SK-N-SH treated with all-trans-retinoic acid at 6 μM for 48 hours (cell line): Measurements from ENCODE around the gene SMOC2.
"Not testable (repeated sequence)": the region's sequence is repeated elsewhere in the genome, so short reads cannot be mapped to it uniquely, and the experiment has no call there.

ENCODE experiments used
- ATAC-seq: fragments of 200-7000 bp; cut with Tn5 transposase; 3 replicates; pipeline ENCODE4 v1.9.1; 2020; ENCODE audit warnings: mild to moderate bottlenecking, moderate library complexity
- ARNTL ChIP-seq: fragments of 450-650 bp; formaldehyde crosslinking; IDR thresholded peaks from 2 replicates; pipeline ENCODE4 v1.5.0; 2020; ENCODE audit warnings: low read depth, mild to moderate bottlenecking, moderate library complexity, borderline replicate concordance
- BACH2 ChIP-seq: fragments of 250-450 bp; sonication (Bioruptor Pico); IDR thresholded peaks from 2 replicates; pipeline ENCODE4 v1.9.0; 2021; ENCODE audit warnings: mild to moderate bottlenecking, borderline replicate concordance
- CSDC2 ChIP-seq: fragments of 250-450 bp; sonication (Bioruptor Pico); IDR thresholded peaks from 2 replicates; pipeline ENCODE4 v1.5.0; 2020; ENCODE audit warnings: mild to moderate bottlenecking, moderate library complexity
- ESRRG ChIP-seq: fragments of 250-450 bp; sonication (Bioruptor Pico); IDR thresholded peaks from 2 replicates; pipeline ENCODE4 v1.6.1; 2021; ENCODE audit warnings: mild to moderate bottlenecking
- GLIS3 ChIP-seq: fragments of 250-450 bp; sonication (Bioruptor Pico); IDR thresholded peaks from 2 replicates; pipeline ENCODE4 v1.5.0; 2020; ENCODE audit warnings: mild to moderate bottlenecking, moderate library complexity
- ISL1 ChIP-seq: fragments of 250-450 bp; sonication (Bioruptor Pico); IDR thresholded peaks from 2 replicates; pipeline ENCODE4 v2.1.2; 2022; ENCODE audit warnings: mild to moderate bottlenecking, moderate library complexity
- PPARA ChIP-seq: fragments of 250-450 bp; sonication (Bioruptor Pico); IDR thresholded peaks from 2 replicates; pipeline ENCODE4 v1.5.0; 2020; ENCODE audit warnings: mild to moderate bottlenecking, borderline replicate concordance
- RARB ChIP-seq: fragments of 250-450 bp; sonication (Bioruptor Pico); IDR thresholded peaks from 2 replicates; pipeline ENCODE4 v1.8.0; 2021; ENCODE audit warnings: mild to moderate bottlenecking, moderate library complexity
- SNAI2 ChIP-seq: fragments of 250-450 bp; sonication (Bioruptor Pico); IDR thresholded peaks from 2 replicates; pipeline ENCODE4 v1.5.0; 2020; ENCODE audit warnings: mild to moderate bottlenecking, moderate library complexity
- TCF4 ChIP-seq: fragments of 250-450 bp; sonication (Bioruptor Pico); IDR thresholded peaks from 2 replicates; pipeline ENCODE4 v1.8.0; 2021; ENCODE audit warnings: mild to moderate bottlenecking, moderate library complexity, borderline replicate concordance
- TOX ChIP-seq: fragments of 250-450 bp; sonication (Bioruptor Pico); IDR thresholded peaks from 2 replicates; pipeline ENCODE4 v1.8.0; 2021; ENCODE audit warnings: mild to moderate bottlenecking, moderate library complexity, borderline replicate concordance
- ZC3H10 ChIP-seq: fragments of 250-450 bp; sonication (Bioruptor Pico); IDR thresholded peaks from 2 replicates; pipeline ENCODE4 v1.5.1; 2021; ENCODE audit warnings: mild to moderate bottlenecking, moderate library complexity
- ZFP3 ChIP-seq: fragments of 250-450 bp; sonication (Bioruptor Pico); IDR thresholded peaks from 2 replicates; pipeline ENCODE4 v1.5.0; 2020; ENCODE audit warnings: mild to moderate bottlenecking, moderate library complexity
- ZFP30 ChIP-seq: fragments of 450-650 bp; formaldehyde crosslinking; IDR thresholded peaks from 2 replicates; pipeline ENCODE4 v1.5.0; 2022; ENCODE audit warnings: mild to moderate bottlenecking, moderate library complexity
- ZNF565 ChIP-seq: fragments of 450-650 bp; formaldehyde crosslinking; conservative IDR thresholded peaks from 2 replicates; pipeline ENCODE4 v1.5.0; 2020; ENCODE audit warnings: low read depth, mild to moderate bottlenecking, moderate library complexity
- ZNF70 ChIP-seq: fragments of 450-650 bp; formaldehyde crosslinking; IDR thresholded peaks from 2 replicates; pipeline ENCODE4 v1.5.0; 2020; ENCODE audit warnings: mild to moderate bottlenecking, moderate library complexity
- ZNF8 ChIP-seq: fragments of 450-650 bp; formaldehyde crosslinking; IDR thresholded peaks from 2 replicates; pipeline ENCODE4 v1.5.0; 2020; ENCODE audit warnings: mild to moderate bottlenecking, moderate library complexity
- TF ChIP-seq, protein P1 (sequence below): fragments of 250-450 bp; sonication (Bioruptor Pico); IDR thresholded peaks from 2 replicates; pipeline ENCODE4 v1.5.0; 2020; ENCODE audit warnings: mild to moderate bottlenecking, moderate library complexity
- TF ChIP-seq, protein P2 (sequence below): fragments of 250-450 bp; sonication (Bioruptor Pico); IDR thresholded peaks from 2 replicates; pipeline ENCODE4 v1.5.1; 2020; ENCODE audit warnings: low read depth, mild to moderate bottlenecking, moderate library complexity
- TF ChIP-seq, protein P3 (sequence below): fragments of 250-450 bp; sonication (Bioruptor Pico); IDR thresholded peaks from 2 replicates; pipeline ENCODE4 v1.8.0; 2020; ENCODE audit warnings: mild to moderate bottlenecking, moderate library complexity, borderline replicate concordance

Gene SMOC2

DNA sequence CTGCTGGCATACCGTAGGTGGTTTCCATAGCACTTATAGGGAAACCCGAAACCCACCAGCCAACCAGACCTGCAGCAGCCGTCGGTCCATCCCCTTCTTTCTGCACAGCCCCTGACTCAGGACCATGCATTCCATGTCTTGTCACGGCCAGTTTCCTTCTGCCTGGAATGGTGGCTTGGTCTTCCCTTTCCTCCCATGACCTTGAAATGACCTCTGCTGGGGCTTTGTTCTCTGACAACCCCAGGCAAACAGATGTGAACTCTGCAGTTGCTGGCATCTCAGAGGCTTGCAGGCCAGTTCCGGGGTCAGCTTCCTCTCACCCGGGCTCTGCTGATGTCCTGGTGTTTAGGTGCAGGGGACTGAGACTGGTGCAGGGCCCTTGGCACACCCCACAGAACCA is 250.8 kb downstream of the SMOC2 start:
- TF ChIP-seq ZNF565 (no peak), ZNF70 (CRISPR knock-in tag) (no peak), ARNTL (CRISPR knock-in tag) (no peak)
- TF ChIP-seq, all 23 proteins: peak for 0

GRCh38 chr6:168692193-168692914 is 251.4 kb downstream of the SMOC2 start:
- no peak for ATAC-seq
- TF ChIP-seq ISL1 (no peak), ZNF8 (CRISPR knock-in tag) (no peak), SNAI2 (CRISPR knock-in tag) (no peak), TOX (CRISPR knock-in tag) (no peak), CSDC2 (CRISPR knock-in tag) (no peak), ARNTL (CRISPR knock-in tag) (no peak), TCF4 (CRISPR knock-in tag) (no peak), GLIS3 (CRISPR knock-in tag) (no peak)
- TF ChIP-seq, all 23 proteins: peak for 0

More for the DNA sequence above, 250.8 kb downstream of the SMOC2 start:
- no peak for ATAC-seq

- not testable (repeated sequence) for ATAC-seq
These were observed 251.9 kb downstream of the SMOC2 start for GRCh38 chr6:168692915-168693257.

DNA sequence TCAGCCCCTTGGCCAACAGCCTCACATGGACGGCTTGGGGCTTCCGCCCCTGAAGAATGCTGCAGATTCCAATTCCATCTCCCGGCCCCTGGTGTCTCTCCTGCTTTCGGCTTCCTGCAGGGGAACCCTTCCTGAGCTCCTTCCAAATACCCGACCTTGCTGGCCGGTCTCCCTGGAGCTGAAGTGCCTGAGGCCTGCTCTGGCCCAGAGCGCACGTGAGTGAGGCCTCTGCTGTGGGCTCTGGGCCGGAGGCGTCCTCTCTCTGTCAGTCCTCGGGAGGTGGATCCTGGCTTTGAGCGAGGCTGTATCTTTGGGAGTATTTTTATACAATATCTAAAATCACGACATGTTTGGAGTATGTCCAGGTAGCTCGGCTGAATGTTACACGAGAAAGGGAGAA is 253.8 kb downstream of the SMOC2 start:
- not testable (repeated sequence) for ATAC-seq

DNA sequence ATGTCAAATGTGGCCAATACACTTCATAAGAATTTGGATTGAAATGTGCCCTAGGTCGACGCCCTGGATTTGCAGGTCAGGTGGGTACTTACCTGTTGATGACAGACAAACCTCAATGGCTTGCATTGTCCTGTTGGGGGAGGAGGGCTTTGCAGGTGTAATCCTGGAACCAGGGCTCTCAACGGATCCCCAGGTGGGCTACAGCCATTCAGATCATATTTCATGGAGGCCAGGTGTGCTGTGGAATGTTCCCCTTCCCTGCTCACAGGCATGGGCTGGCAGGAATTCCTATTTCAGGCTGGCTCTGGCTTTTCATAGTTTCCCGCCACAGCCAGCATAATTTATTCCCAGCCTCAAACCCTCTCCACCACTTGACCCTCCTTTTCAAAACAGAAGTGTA is 254.7 kb downstream of the SMOC2 start:
- TF ChIP-seq BACH2 (CRISPR knock-in tag) = no peak
- TF ChIP-seq ZC3H10 (CRISPR knock-in tag) = no peak
- no peak for TF ChIP-seq ZNF565
- no peak for TF ChIP-seq GLIS3 (CRISPR knock-in tag)
- TF ChIP-seq ZFP3 (CRISPR knock-in tag) = no peak
- no peak for TF ChIP-seq ZNF70 (CRISPR knock-in tag)
- no peak for TF ChIP-seq ZNF8 (CRISPR knock-in tag)
- TF ChIP-seq, protein P1, sequence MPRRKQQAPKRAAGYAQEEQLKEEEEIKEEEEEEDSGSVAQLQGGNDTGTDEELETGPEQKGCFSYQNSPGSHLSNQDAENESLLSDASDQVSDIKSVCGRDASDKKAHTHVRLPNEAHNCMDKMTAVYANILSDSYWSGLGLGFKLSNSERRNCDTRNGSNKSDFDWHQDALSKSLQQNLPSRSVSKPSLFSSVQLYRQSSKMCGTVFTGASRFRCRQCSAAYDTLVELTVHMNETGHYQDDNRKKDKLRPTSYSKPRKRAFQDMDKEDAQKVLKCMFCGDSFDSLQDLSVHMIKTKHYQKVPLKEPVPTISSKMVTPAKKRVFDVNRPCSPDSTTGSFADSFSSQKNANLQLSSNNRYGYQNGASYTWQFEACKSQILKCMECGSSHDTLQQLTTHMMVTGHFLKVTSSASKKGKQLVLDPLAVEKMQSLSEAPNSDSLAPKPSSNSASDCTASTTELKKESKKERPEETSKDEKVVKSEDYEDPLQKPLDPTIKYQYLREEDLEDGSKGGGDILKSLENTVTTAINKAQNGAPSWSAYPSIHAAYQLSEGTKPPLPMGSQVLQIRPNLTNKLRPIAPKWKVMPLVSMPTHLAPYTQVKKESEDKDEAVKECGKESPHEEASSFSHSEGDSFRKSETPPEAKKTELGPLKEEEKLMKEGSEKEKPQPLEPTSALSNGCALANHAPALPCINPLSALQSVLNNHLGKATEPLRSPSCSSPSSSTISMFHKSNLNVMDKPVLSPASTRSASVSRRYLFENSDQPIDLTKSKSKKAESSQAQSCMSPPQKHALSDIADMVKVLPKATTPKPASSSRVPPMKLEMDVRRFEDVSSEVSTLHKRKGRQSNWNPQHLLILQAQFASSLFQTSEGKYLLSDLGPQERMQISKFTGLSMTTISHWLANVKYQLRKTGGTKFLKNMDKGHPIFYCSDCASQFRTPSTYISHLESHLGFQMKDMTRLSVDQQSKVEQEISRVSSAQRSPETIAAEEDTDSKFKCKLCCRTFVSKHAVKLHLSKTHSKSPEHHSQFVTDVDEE (CRISPR knock-in tag) = no peak
- no peak for TF ChIP-seq TOX (CRISPR knock-in tag)
- TF ChIP-seq RARB = no peak
- no peak for ATAC-seq

DNA sequence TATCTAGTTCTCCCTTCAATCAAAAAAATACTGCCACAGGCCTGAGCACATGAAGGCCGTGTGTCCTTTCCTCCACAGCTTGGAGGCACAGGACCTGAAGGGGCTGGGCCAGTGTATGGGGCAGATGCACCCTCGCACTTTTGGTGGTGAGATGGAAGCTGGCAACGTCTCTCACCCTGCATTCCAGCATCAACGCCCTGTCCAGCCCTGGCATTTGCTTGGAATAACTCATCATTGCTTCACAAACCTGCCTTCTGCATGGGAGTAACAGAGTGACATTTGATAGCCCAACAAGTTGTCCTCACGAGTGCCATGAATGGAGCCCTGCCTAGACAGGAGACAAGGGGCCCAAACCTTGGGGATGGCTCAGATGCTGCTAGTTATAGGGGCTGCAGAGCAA is 257.9 kb downstream of the SMOC2 start:
- no peak for ATAC-seq
- TF ChIP-seq ARNTL (CRISPR knock-in tag) (no peak), ESRRG (no peak), ZC3H10 (CRISPR knock-in tag) (no peak), TOX (CRISPR knock-in tag) (no peak), ZFP30 (CRISPR knock-in tag) (no peak), RARB (no peak), ZNF8 (CRISPR knock-in tag) (no peak), BACH2 (CRISPR knock-in tag) (no peak), PPARA (CRISPR knock-in tag) (no peak), ZNF565 (no peak), ISL1 (no peak), CSDC2 (CRISPR knock-in tag) (no peak), GLIS3 (CRISPR knock-in tag) (no peak), TCF4 (CRISPR knock-in tag) (no peak)
- TF ChIP-seq, protein P2, sequence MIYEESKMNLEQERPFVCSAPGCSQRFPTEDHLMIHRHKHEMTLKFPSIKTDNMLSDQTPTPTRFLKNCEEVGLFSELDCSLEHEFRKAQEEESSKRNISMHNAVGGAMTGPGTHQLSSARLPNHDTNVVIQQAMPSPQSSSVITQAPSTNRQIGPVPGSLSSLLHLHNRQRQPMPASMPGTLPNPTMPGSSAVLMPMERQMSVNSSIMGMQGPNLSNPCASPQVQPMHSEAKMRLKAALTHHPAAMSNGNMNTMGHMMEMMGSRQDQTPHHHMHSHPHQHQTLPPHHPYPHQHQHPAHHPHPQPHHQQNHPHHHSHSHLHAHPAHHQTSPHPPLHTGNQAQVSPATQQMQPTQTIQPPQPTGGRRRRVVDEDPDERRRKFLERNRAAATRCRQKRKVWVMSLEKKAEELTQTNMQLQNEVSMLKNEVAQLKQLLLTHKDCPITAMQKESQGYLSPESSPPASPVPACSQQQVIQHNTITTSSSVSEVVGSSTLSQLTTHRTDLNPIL = no peak
- TF ChIP-seq, protein P1 (CRISPR knock-in tag) = no peak
- TF ChIP-seq, protein P3, sequence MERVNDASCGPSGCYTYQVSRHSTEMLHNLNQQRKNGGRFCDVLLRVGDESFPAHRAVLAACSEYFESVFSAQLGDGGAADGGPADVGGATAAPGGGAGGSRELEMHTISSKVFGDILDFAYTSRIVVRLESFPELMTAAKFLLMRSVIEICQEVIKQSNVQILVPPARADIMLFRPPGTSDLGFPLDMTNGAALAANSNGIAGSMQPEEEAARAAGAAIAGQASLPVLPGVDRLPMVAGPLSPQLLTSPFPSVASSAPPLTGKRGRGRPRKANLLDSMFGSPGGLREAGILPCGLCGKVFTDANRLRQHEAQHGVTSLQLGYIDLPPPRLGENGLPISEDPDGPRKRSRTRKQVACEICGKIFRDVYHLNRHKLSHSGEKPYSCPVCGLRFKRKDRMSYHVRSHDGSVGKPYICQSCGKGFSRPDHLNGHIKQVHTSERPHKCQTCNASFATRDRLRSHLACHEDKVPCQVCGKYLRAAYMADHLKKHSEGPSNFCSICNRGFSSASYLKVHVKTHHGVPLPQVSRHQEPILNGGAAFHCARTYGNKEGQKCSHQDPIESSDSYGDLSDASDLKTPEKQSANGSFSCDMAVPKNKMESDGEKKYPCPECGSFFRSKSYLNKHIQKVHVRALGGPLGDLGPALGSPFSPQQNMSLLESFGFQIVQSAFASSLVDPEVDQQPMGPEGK (CRISPR knock-in tag) = no peak
- TF ChIP-seq, all 23 proteins: peak for 0
